Measurements from ENCODE around the gene ZBTB20.
A peak's percentile ranks its signal among the peaks of the same experiment; 100 is the strongest.

Gene ZBTB20

GRCh38 chr3:114903213-114903612 lies 243.9 kb downstream of the ZBTB20 start:
- no peak for DNase-seq

DNA sequence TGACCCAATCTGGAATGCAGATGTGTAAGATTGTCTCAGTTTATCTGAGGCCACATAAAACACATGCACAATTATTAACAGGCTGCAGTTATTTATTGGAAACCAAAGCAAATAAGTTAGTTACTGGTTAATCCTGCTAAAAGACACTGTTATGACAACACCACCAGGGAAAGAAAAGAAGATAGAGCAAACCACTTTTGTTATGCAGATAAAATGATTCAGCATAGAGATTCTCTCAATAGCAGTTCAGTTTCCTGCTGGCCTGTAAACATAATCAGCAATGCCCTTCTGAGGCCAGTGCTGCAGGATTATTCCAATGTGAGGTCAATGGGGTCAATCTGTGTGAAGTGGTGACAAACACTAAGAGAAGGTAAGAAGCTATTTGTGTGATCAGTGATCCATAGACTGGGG lies 244.4 kb downstream of the ZBTB20 start:
- no peak for DNase-seq

DNA sequence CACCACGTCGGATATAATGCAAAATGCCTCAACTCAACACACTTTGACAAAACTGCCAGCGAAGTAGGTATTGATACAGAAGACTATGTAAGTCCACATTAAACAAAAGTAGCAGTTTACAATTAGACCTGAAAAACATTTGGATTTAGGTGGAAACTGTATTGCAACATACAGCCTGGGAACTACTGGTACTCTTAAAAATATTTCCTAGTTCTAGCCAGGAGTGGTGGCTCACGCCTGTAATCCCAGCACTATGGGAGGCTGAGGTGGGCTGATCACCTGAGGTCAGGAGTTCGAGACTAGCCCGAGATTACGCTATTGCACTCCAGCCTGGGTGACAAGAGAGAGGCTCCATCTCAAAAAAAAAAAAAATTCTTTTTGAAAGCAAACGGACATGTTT lies 246.2 kb downstream of the ZBTB20 start:
- no peak for DNase-seq

- peak; percentile 97 for DNase-seq
These were observed 247.7 kb downstream of the ZBTB20 start for GRCh38 chr3:114899186-114899931.

- DNase-seq, result no peak
These were observed 250.1 kb downstream of the ZBTB20 start for GRCh38 chr3:114896978-114897377.

- no peak for DNase-seq
These were observed 253.7 kb downstream of the ZBTB20 start for GRCh38 chr3:114893361-114893760.

- no peak for DNase-seq
These were observed 254.2 kb downstream of the ZBTB20 start for GRCh38 chr3:114892880-114893279.

DNA sequence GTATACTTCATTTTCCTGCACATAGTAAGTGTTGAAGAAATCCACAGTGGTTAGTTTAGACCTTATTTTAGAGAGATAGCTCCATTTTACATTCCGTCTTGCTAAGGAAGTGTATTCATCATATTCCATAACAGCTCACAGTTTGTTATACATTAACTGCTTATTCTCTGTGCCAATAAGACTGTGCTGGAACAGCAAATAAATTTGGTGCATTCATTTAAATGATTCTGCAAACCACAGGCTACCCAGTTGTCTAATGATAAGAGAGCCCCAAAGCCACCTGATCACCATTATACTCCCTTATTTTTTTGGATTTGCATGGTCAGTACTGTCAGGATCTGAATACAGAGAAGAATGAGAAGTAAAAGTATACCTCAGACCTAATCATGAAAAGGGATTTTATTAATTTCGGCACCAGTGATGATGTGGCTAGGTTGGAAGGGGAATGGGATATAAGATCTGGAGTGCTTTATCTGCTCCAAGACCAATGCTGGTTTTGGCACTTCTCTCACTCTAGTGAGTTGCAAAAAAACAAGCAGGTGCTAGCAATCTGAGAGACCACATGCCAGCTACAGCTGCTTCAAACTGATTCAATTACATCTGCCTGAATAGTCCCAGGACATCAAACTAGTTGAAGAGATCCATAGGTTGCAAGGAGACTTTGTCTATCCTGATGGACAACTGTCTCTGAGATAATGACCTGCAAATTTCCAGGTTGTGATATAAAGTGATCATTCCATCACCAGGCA lies 254.8 kb downstream of the ZBTB20 start:
- DNase-seq, result peak; percentile 66

DNA sequence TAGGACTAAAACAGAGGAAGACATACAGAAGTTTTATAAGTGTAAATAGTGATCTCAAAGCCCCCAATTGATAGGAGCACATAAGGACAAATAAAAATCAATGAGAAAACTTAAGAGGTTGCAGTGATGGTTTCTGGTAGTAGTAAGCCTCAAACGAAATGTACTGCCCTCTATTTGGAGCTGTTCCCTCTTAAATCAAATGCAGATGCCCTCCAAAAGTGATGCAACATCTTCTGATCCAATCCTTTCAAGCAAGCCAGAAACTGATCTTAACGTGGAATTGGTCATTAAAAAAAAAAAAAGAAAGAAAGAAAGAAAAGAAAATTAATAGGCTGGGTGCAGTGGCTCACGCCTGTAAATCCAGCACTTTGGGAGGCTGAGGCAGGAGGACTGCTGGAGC lies 259.3 kb downstream of the ZBTB20 start:
- no peak for DNase-seq

GRCh38 chr3:114886905-114887304 lies 260.2 kb downstream of the ZBTB20 start:
- DNase-seq, result no peak

DNA sequence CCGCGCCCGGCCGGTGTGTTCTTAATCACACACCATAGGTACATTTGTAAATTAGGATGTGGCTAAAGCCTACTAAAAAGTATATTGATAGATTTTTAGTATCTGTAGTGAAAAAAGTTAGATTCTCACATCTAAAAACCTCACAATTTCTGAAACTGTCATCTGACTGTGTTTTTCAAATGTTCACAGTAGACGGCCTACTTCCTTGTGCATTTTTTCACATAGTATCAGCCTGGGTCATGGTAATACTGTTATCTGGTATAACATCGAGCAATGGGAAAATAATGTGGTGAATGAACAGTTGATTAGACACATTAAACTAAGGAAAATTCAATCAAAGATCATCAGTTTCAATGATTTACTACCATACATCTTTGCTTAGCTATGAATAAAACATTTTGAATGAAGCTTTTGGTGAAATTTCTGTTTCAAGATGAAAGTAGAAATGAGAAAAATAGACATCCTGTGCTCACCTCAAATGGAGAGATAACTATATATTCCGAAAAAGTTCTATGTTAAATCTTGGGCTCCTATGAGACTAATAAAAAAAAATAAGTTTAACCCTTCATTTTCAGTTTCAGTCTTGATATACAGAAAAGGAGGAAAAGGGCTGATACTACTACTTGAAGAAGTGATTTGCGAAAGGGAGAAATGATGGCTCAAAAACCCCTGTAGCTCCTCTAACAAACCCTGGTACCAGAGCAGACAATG lies 262.7 kb downstream of the ZBTB20 start:
- no peak for DNase-seq

DNA sequence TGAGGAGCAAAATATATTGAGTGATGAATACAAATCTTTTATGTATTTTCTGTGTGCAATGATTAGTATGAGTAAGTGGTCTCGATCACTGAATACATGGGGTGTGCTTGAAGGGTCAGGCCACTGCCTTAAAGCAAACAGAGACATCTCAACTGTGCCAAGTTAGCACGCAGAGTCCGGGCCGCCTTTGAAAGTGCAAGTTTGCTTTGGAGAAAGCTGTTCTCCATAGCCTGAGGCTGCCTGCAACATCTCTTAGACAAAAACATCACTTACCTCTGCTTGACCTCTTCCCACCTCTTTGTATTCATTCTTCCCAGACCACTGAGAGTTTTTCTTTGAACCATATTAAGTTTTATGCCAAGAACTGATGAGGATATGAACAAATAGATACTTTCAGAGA lies 267.0 kb downstream of the ZBTB20 start:
- DNase-seq, result peak; percentile 88

DNA sequence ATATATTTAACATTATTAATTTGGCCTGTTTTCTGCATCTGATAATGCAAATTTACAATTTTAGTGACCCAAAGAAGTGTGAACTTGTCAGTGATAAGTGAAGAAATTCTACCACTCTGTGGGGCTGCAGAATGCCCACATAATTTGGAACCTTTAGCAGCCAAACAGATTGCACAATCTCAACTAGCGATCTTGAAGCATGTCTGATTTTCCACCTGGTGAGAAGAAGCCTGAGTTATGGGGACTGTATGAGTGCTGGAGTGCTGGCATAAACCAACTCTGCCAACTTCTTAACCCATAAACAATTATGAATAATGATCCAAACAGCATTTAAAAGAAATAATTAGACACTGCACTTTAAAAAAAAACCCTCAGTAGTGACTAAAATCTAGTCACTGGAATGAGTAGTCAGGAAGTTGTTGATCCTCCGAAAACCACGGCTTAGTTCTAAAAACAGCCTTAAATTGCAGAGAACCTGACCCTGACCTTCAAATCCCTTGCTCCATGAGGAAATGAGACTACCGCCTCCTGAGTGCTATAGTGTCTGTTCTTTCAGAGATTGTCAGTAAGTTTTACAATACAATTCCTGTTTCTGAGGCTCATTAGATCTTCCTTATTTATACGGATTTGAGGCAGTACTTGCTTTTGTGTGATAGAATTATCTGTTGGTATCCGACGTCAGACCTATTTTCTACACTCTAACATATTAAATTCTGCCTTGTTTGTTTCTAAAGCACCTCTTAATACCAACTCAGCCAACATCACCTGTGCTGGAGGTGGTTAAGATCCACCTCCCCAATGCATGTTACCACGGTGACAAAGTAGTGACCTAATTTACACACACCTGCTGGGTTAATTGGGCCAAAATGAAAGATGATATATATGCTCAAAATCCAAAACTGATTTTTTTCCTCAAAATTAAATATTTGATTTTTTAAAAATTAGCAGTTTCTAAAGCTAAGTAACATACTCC lies 267.7 kb downstream of the ZBTB20 start:
- DNase-seq, result peak; percentile 89

GRCh38 chr3:114878114-114878839 lies 268.8 kb downstream of the ZBTB20 start:
- DNase-seq, result peak; percentile 100

DNA sequence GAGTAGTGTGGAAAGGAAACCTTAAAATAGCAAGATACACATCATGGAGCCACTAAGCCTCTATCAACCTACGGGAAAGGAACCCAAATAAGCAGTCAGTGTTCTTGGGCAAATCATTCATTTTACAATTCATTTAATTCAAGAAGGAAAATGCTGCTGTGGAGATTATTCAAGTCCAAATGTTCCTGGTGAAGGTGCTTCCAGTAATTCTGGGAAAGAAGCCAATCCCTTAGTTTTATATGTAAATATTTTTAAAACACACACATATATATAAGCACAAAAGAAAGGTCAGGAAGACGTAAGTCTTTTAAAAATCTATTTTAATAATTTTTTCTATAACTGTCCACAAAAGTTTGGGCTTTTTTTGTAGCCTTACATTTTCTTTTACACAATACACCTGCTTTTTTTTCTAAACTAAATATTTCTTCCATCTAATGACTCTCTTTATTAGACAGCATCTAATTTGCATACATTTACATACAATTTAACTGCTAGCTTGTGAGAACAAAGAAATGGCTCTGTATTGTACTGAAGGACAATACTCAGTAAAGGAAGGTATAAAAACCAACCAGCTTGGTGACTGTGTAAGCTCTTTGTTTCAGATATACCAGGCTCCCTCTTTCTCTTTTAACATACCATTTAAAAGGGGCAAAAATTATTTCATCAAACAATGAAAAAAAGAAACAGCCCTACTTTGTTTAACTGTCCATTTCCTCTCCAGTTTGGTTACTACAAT lies 269.5 kb downstream of the ZBTB20 start:
- DNase-seq, result peak; percentile 16

DNA sequence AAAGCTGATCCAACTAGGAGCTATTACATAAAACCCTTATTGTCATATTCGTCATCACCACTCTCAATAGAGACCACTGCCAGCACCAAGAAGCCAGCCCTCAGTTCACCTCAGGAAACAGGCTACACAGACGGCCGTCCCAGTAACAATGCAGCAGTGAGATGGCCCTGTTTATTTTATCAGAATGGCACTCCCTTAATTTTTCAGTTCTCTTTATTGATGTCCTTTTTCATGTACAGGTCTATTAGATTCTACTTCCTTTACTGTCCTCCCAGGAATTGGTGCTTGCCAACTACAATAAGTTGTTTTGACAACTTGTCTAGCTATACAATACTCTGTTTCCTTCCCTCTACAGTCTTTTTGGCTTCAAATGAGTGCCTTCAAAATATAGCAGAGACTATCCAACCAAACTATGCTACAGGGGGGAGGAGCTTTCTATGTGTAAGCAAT lies 272.5 kb downstream of the ZBTB20 start:
- DNase-seq, result no peak

DNA sequence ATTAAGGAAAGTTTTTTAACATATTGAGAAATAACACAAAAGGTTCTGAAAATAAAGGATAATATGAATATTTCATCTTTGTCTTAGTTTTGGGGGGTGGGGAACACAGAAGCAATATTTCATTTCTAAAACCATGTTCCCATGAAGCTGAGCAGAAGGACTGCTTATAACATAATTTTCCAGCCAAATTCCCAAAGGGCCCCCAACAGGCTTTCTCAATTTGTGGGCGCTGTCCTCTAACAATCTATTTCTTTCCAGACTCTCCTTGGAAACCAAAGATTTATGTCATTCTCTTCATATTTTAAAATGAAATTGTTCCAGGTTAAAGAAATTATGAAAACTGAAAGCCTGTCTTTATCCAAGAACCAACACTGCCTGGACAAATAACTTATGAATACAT lies 273.5 kb downstream of the ZBTB20 start:
- DNase-seq, result no peak

GRCh38 chr3:114872588-114872987 lies 274.5 kb downstream of the ZBTB20 start:
- DNase-seq, result no peak

GRCh38 chr3:114872050-114872449 lies 275.0 kb downstream of the ZBTB20 start:
- no peak for DNase-seq

- no peak for DNase-seq
These were observed 279.1 kb downstream of the ZBTB20 start for GRCh38 chr3:114867835-114868503.

All from DMS79 (cell line).